Measurements from ENCODE around the gene CUZD1.
"Not testable (repeated sequence)": the region's sequence is repeated elsewhere in the genome, so short reads cannot be mapped to it uniquely, and the experiment has no call there.

DNA sequence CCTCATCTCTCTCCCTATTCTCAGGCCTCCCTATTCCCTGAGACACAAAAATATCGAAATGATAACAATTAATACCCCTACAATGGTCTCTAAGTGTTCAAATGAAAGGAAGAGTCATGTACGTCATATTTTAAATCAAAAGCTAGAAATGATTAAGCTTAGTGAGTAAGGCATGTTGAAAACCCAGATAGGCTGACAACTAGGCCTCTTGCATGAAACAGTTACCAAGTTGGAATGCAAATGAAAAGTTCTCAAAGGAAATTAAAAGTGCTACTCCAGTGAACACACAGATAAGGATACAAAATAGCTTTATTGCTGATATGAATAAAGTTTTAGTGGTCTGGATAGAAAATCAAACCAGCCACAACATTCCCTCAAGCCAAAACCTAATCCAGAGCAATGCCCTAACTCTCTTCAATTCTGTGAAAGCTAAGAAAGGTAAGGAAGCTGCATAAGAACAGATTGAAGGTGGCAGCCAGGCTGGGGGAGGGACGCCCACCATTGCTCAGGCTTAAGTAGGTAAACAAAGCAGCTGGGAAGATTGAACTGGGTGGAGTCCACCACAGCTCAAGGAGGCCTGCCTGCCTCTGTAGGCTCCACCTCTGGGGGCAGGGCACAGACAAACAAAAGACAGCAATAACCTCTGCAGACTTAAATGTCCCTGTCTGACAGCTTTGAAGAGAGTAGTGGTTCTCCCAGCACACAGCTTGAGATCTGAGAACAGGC, 21.3 kb upstream of the CUZD1 start:
- TF ChIP-seq, protein P1, sequence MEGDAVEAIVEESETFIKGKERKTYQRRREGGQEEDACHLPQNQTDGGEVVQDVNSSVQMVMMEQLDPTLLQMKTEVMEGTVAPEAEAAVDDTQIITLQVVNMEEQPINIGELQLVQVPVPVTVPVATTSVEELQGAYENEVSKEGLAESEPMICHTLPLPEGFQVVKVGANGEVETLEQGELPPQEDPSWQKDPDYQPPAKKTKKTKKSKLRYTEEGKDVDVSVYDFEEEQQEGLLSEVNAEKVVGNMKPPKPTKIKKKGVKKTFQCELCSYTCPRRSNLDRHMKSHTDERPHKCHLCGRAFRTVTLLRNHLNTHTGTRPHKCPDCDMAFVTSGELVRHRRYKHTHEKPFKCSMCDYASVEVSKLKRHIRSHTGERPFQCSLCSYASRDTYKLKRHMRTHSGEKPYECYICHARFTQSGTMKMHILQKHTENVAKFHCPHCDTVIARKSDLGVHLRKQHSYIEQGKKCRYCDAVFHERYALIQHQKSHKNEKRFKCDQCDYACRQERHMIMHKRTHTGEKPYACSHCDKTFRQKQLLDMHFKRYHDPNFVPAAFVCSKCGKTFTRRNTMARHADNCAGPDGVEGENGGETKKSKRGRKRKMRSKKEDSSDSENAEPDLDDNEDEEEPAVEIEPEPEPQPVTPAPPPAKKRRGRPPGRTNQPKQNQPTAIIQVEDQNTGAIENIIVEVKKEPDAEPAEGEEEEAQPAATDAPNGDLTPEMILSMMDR (IDR thresholded peaks at IDR 0.05) = not testable (repeated sequence)
- not testable (repeated sequence) for TF ChIP-seq ZFX (IDR thresholded peaks at IDR 0.05; ENCODE audit: borderline replicate concordance)
